ENCODE data around the gene TNIP3.

GRCh38 chr4:121091941-121092340, 72.2 kb downstream of the TNIP3 start:
- TF ChIP-seq CTCF (IDR thresholded peaks at IDR 0.05; ENCODE audit: low read depth, low read length) (no peak), EZH2phosphoT487 (IDR thresholded peaks at IDR 0.05; ENCODE audit: low read depth) (no peak)

All from OCI-LY3 (cell line).